Upper lobe of left lung (tissue), 6 donors: ENCODE measurements around the gene SPCS1. TPM values are rescaled to one million over a fixed set of nuclear protein-coding genes. Genes with fewer than 3 reads are reported as not detected.

ENCODE experiments used
- ATAC-seq, 2 donors: fragments of 200-7000 bp; cut with Tn5 transposase; one replicate each; pipeline ENCODE4 v1.9.1; 2022; ENCODE audit warnings: mild to moderate bottlenecking in 2 of 2, moderate library complexity in 2 of 2; ENCODE audit not compliant: low FRiP score in 2 of 2
- DNase-seq, 2 donors: peaks; one replicate each; pipeline ENCODE4 v3.0.0-alpha.2; 2019 to 2020
- H3K27ac ChIP-seq, 4 donors: fragments of 200-600 bp; sonication (generic); one replicate each; pipeline ENCODE4 v1.5.1; 2016 to 2019
- H3K27me3 ChIP-seq, 4 donors: fragments of 200-600 bp; sonication (generic); one replicate each; pipeline ENCODE4 v1.5.1; 2017 to 2019
- H3K36me3 ChIP-seq, 4 donors: fragments of 200-600 bp; sonication (generic); one replicate each; pipeline ENCODE4 v1.5.1; 2016 to 2019
- H3K4me1 ChIP-seq, 4 donors: fragments of 200-600 bp; sonication (generic); one replicate each; pipeline ENCODE4 v1.5.1; 2018 to 2019
- H3K4me3 ChIP-seq, 4 donors: fragments of 200-600 bp; sonication (generic); one replicate each; pipeline ENCODE4 v1.5.1; 2017 to 2019; ENCODE audit warnings: mild to moderate bottlenecking in 2 of 4, moderate library complexity in 1 of 4
- H3K9me3 ChIP-seq, 4 donors: fragments of 200-600 bp; sonication (generic); one replicate each; pipeline ENCODE4 v1.5.1; 2018 to 2019
- CTCF ChIP-seq, 6 experiments: fragments of 450-650 bp in 4 of 6; fragments of 200-600 bp in 2 of 6; sonication (generic) in 2 of 6; IDR thresholded peaks; one replicate each; pipeline ENCODE4 v1.5.1; 2016 to 2019; ENCODE audit warnings: antibody characterized with exemption in 6 of 6
- EP300 ChIP-seq, 4 donors: sonication (generic); formaldehyde crosslinking; IDR thresholded peaks; one replicate each; pipeline ENCODE4 v1.5.1; 2017; ENCODE audit warnings: antibody characterized with exemption in 4 of 4, control low read depth in 2 of 4
- POLR2A ChIP-seq, 4 donors: fragments of 450-650 bp; IDR thresholded peaks; one replicate each; pipeline ENCODE4 v1.5.1; 2016 to 2017; ENCODE audit warnings: antibody characterized with exemption in 4 of 4, mild to moderate bottlenecking in 2 of 4
- POLR2AphosphoS5 ChIP-seq, 2 donors: sonication (generic); formaldehyde crosslinking; IDR thresholded peaks; one replicate each; pipeline ENCODE4 v1.5.1; 2017; ENCODE audit warnings: antibody characterized with exemption in 2 of 2
- WGBS, 2 donors: methylation state at CpG; one replicate each; pipeline ENCODE4 v1.1.5; 2017 to 2018; 5-methylcytosine and 5-hydroxymethylcytosine counted together
- total RNA-seq, 6 donors: library from RNA; depleted of rRNA in 4 of 6; stranded (reverse); fragments of >200 nt in 4 of 6; gene quantifications; one replicate each; pipeline versions ENCODE4 v1.1.0 to v1.2.1, GENCODE V29; 2016 to 2021
- donor health status: DM: no; HTN: no; CAD: no; lungs with moderate emphysema.
- donor health status: DM: no; HTN: yes; CAD: no; lungs with severe emphysema.

The SPCS1 gene
- total RNA-seq, 6 donors from 2014 or later: 13.6 to 92.4 (median 77.6) TPM

GRCh38 chr3:52685709-52686691 lies 19.9 kb upstream of the SPCS1 start, which contains the start of the genes GNL3 and PBRM1:
Gene GNL3, plus strand, starts transcription at chr3:52686032. Its CDS starts 61 bp downstream, at chr3:52686093.
Gene PBRM1, minus strand, starts transcription at chr3:52685913.
- DNase-seq (peak; percentile 95 to 98), ATAC-seq (peak; percentile 97)
- H3K4me1 ChIP-seq: peaks cover 36 to 58% (median 42%) of the 10 kb centered on the region in 4 donors
- H3K27ac ChIP-seq: peak within 1 kb of the TSS; percentile 92 to 99 (median 96)
- 1% methylated on average over 16 to 37 of the region's 82 CpGs for whole genome bisulfite sequencing, 2 donors
- TF ChIP-seq POLR2AphosphoS5 (IDR thresholded peaks at IDR 0.05) (peak; percentile 89 to 97), POLR2A (IDR thresholded peaks at IDR 0.05) (peak in 3 of 4 donors; percentile 53 to 93 (median 63)), EP300 (IDR thresholded peaks at IDR 0.05) (peak in 1 of 4 donors; percentile 50), CTCF (IDR thresholded peaks at IDR 0.05) (peak in 2 of 6 experiments; percentile 25 to 30)
- no peaks in the 10 kb centered on the region for H3K27me3 ChIP-seq
- peaks cover 27 to 44% (median 39%) of the 10 kb centered on the region in 4 donors for H3K36me3 ChIP-seq
- no peaks in the 10 kb centered on the region for H3K9me3 ChIP-seq
- H3K4me3 ChIP-seq: peak within 1 kb of the TSS; percentile 71 to 82 (median 76)

- Histone ChIP-seq H3K27ac (no peak overlapping the region), H3K36me3 (peaks cover 36 to 66% (median 60%) of the 10 kb centered on the region in 4 donors), H3K4me1 (peaks cover 19 to 35% (median 28%) of the 10 kb centered on the region in 4 donors), H3K9me3 (no peaks in the 10 kb centered on the region), H3K27me3 (no peaks in the 10 kb centered on the region), H3K4me3 (no peak overlapping the region)
- DNase-seq: no peak
- ATAC-seq: no peak
- TF ChIP-seq POLR2A (IDR thresholded peaks at IDR 0.05) (no peak), EP300 (IDR thresholded peaks at IDR 0.05) (no peak), POLR2AphosphoS5 (IDR thresholded peaks at IDR 0.05) (no peak), CTCF (IDR thresholded peaks at IDR 0.05) (no peak)
- WGBS, 2 donors: 73 to 82% methylated on average over 6 of the region's 6 CpGs
Measured at GRCh38 chr3:52688266-52688665, 17.6 kb upstream of the SPCS1 start.

GRCh38 chr3:52689151-52689550 lies 16.8 kb upstream of the SPCS1 start:
- 86 to 97% methylated on average over 3 of the region's 3 CpGs for WGBS, 2 donors

GRCh38 chr3:52690560-52690959 lies 15.3 kb upstream of the SPCS1 start:
- WGBS, 2 donors: 89 to 96% methylated on average over 2 of the region's 2 CpGs
- ATAC-seq (no peak), DNase-seq (no peak)
- peaks cover 9 to 18% (median 15%) of the 10 kb centered on the region in 4 donors for H3K4me1 ChIP-seq
- no peaks in the 10 kb centered on the region for H3K27me3 ChIP-seq
- H3K4me3 ChIP-seq: no peak overlapping the region
- no peaks in the 10 kb centered on the region for H3K9me3 ChIP-seq
- peaks cover 50 to 87% (median 81%) of the 10 kb centered on the region in 4 donors for H3K36me3 ChIP-seq
- TF ChIP-seq EP300 (IDR thresholded peaks at IDR 0.05) (no peak), CTCF (IDR thresholded peaks at IDR 0.05) (no peak), POLR2AphosphoS5 (IDR thresholded peaks at IDR 0.05) (no peak)
- H3K27ac ChIP-seq: no peak overlapping the region

More at GRCh38 chr3:52689151-52689550, 16.8 kb upstream of the SPCS1 start:
- DNase-seq (no peak), ATAC-seq (no peak)
- Histone ChIP-seq H3K27ac (no peak overlapping the region), H3K4me3 (no peak overlapping the region), H3K4me1 (peaks cover 16 to 27% (median 21%) of the 10 kb centered on the region in 4 donors), H3K9me3 (no peaks in the 10 kb centered on the region), H3K27me3 (no peaks in the 10 kb centered on the region), H3K36me3 (peaks cover 44 to 74% (median 68%) of the 10 kb centered on the region in 4 donors)
- TF ChIP-seq POLR2A (IDR thresholded peaks at IDR 0.05) (no peak), EP300 (IDR thresholded peaks at IDR 0.05) (no peak), CTCF (IDR thresholded peaks at IDR 0.05) (no peak), POLR2AphosphoS5 (IDR thresholded peaks at IDR 0.05) (no peak)
